Measurements from ENCODE around the gene ATAD3A. TPM values are rescaled to one million over a fixed set of nuclear protein-coding genes. Genes with fewer than 3 reads are reported as not detected.

Gene ATAD3A
- total RNA-seq, 2 donors from 2014 or later = 30.0 to 32.8 TPM

GRCh38 chr1:1540090-1540817 lies 28.3 kb downstream of the ATAD3A start, which contains the start of gene TMEM240:
Gene TMEM240, minus strand, starts transcription at chr1:1540624. Its CDS starts 278 bp downstream, at chr1:1540346.
- peaks cover 4% of the 10 kb centered on the region for H3K4me1 ChIP-seq (replicated peaks)
- H3K27ac ChIP-seq = peak within 1 kb of the TSS; percentile 62
- no peaks in the 10 kb centered on the region for H3K27me3 ChIP-seq (replicated peaks; ENCODE audit: insufficient read depth)
- peak within 1 kb of the TSS; percentile 54 to 64 for H3K4me3 ChIP-seq
- WGBS = under 1% methylated on average over 43 of the region's 100 CpGs
- H3K36me3 ChIP-seq = no peaks in the 10 kb centered on the region
- peak; percentile 66 for DNase-seq (ENCODE audit: low spot score)
- no peak for TF ChIP-seq CTCF (IDR thresholded peaks at IDR 0.05)
- no peak for TF ChIP-seq POLR2A (IDR thresholded peaks at IDR 0.05)
- TF ChIP-seq POLR2AphosphoS5 (IDR thresholded peaks at IDR 0.05) = no peak
- H3K9me3 ChIP-seq = no peaks in the 10 kb centered on the region
- intact Hi-C loops (cut with DNase I) = no loop called here

- TF ChIP-seq POLR2A (IDR thresholded peaks at IDR 0.05) = no peak
- H3K27me3 ChIP-seq (replicated peaks; ENCODE audit: insufficient read depth) = no peaks in the 10 kb centered on the region
- WGBS = 25% methylated on average over 23 of the region's 53 CpGs
- H3K4me1 ChIP-seq (replicated peaks) = peaks cover 4% of the 10 kb centered on the region
- H3K4me3 ChIP-seq = peak overlapping the region; percentile 54 to 64
- intact Hi-C loops (cut with DNase I) = no loop called here
- no peaks in the 10 kb centered on the region for H3K36me3 ChIP-seq
- no peak for DNase-seq (ENCODE audit: low spot score)
- no peaks in the 10 kb centered on the region for H3K9me3 ChIP-seq
- H3K27ac ChIP-seq = peak overlapping the region; percentile 62
Observed at GRCh38 chr1:1540818-1541628, 29.1 kb downstream of the ATAD3A start.

- H3K4me1 ChIP-seq (replicated peaks) = peaks cover 4% of the 10 kb centered on the region
- intact Hi-C loops (cut with DNase I) = no loop called here
- H3K4me3 ChIP-seq = no peak overlapping the region
- 67% methylated on average over 37 of the region's 37 CpGs for WGBS
- H3K27me3 ChIP-seq (replicated peaks; ENCODE audit: insufficient read depth) = no peaks in the 10 kb centered on the region
- TF ChIP-seq POLR2A (IDR thresholded peaks at IDR 0.05) (no peak), CTCF (IDR thresholded peaks at IDR 0.05) (no peak), POLR2AphosphoS5 (IDR thresholded peaks at IDR 0.05) (no peak)
- no peak for DNase-seq (ENCODE audit: low spot score)
- no peaks in the 10 kb centered on the region for H3K9me3 ChIP-seq
- no peaks in the 10 kb centered on the region for H3K36me3 ChIP-seq
- H3K27ac ChIP-seq = no peak overlapping the region
Observed at GRCh38 chr1:1541956-1542765, 30.2 kb downstream of the ATAD3A start.

GRCh38 chr1:1542766-1543705 lies 31.1 kb downstream of the ATAD3A start:
- TF ChIP-seq POLR2AphosphoS5 (IDR thresholded peaks at IDR 0.05) = no peak
- no peak for TF ChIP-seq POLR2A (IDR thresholded peaks at IDR 0.05)
- TF ChIP-seq CTCF (IDR thresholded peaks at IDR 0.05) = no peak
- no peaks in the 10 kb centered on the region for H3K9me3 ChIP-seq
- WGBS = 87% methylated on average over 45 of the region's 45 CpGs
- DNase-seq (ENCODE audit: low spot score) = no peak
- no peak overlapping the region for H3K27ac ChIP-seq
- H3K4me1 ChIP-seq (replicated peaks) = peaks cover 4% of the 10 kb centered on the region
- H3K27me3 ChIP-seq (replicated peaks; ENCODE audit: insufficient read depth) = no peaks in the 10 kb centered on the region
- intact Hi-C loops (cut with DNase I) = no loop called here
- H3K4me3 ChIP-seq = no peak overlapping the region
- H3K36me3 ChIP-seq = no peaks in the 10 kb centered on the region
